ENCODE data around the gene AIF1L.
"Not testable (repeated sequence)": the region's sequence is repeated elsewhere in the genome, so short reads cannot be mapped to it uniquely, and the experiment has no call there.

Gene AIF1L

GRCh38 chr9:131121346-131121745 lies 25.0 kb downstream of the AIF1L start:
- no peak for DNase-seq (ENCODE audit: low read depth)

- no peak for DNase-seq (ENCODE audit: low read depth)
Observed at GRCh38 chr9:131122158-131122557, 25.8 kb downstream of the AIF1L start.

GRCh38 chr9:131125038-131125287 lies 28.6 kb downstream of the AIF1L start:
- DNase-seq (ENCODE audit: low read depth) = no peak

GRCh38 chr9:131125288-131126058 lies 29.1 kb downstream of the AIF1L start, which contains the start of gene NUP214:
TSS of gene NUP214 (plus strand) at chr9:131125586. CDS start at chr9:131125705, 119 bp downstream.
- peak; percentile 95 for DNase-seq (ENCODE audit: low read depth)

- DNase-seq (ENCODE audit: low read depth) = no peak
Observed at GRCh38 chr9:131126059-131126426, 29.7 kb downstream of the AIF1L start.

- no peak for DNase-seq (ENCODE audit: low read depth)
Observed at GRCh38 chr9:131129183-131129582, 32.9 kb downstream of the AIF1L start.

GRCh38 chr9:131138676-131139075 lies 42.3 kb downstream of the AIF1L start:
- no peak for DNase-seq (ENCODE audit: low read depth)

GRCh38 chr9:131140112-131140511 lies 43.8 kb downstream of the AIF1L start:
- no peak for DNase-seq (ENCODE audit: low read depth)

- no peak for DNase-seq (ENCODE audit: low read depth)
Observed at GRCh38 chr9:131140550-131140949, 44.2 kb downstream of the AIF1L start.

- no peak for DNase-seq (ENCODE audit: low read depth)
Observed at GRCh38 chr9:131142160-131142559, 45.8 kb downstream of the AIF1L start.

- no peak for DNase-seq (ENCODE audit: low read depth)
Observed at GRCh38 chr9:131144201-131144600, 47.9 kb downstream of the AIF1L start.

- no peak for DNase-seq (ENCODE audit: low read depth)
Observed at GRCh38 chr9:131145245-131145644, 48.9 kb downstream of the AIF1L start.

- no peak for DNase-seq (ENCODE audit: low read depth)
Observed at GRCh38 chr9:131146186-131146585, 49.9 kb downstream of the AIF1L start.

- DNase-seq (ENCODE audit: low read depth) = no peak
Observed at GRCh38 chr9:131148276-131148675, 51.9 kb downstream of the AIF1L start.

GRCh38 chr9:131148966-131149687 lies 52.8 kb downstream of the AIF1L start:
- no peak for DNase-seq (ENCODE audit: low read depth)

GRCh38 chr9:131149688-131150053 lies 53.3 kb downstream of the AIF1L start:
- DNase-seq (ENCODE audit: low read depth) = no peak

GRCh38 chr9:131153595-131153994 lies 57.3 kb downstream of the AIF1L start:
- DNase-seq (ENCODE audit: low read depth) = no peak

- not testable (repeated sequence) for DNase-seq (ENCODE audit: low read depth)
Observed at GRCh38 chr9:131158673-131159072, 62.3 kb downstream of the AIF1L start.

GRCh38 chr9:131160416-131161112 lies 64.2 kb downstream of the AIF1L start:
- DNase-seq (ENCODE audit: low read depth) = no peak

GRCh38 chr9:131161585-131161984 lies 65.3 kb downstream of the AIF1L start:
- no peak for DNase-seq (ENCODE audit: low read depth)

GRCh38 chr9:131162886-131163285 lies 66.6 kb downstream of the AIF1L start:
- DNase-seq (ENCODE audit: low read depth) = no peak

- DNase-seq (ENCODE audit: low read depth) = no peak
Observed at GRCh38 chr9:131165523-131165922, 69.2 kb downstream of the AIF1L start.

GRCh38 chr9:131167146-131167692 lies 70.9 kb downstream of the AIF1L start:
- no peak for DNase-seq (ENCODE audit: low read depth)
